ENCODE data around the gene ZNF821. TPM values are rescaled to one million over a fixed set of nuclear protein-coding genes. Genes with fewer than 3 reads are reported as not detected.

Gene ZNF821
- total and polyA plus RNA-seq, 10 of the 15 experiments (the other 5 are each of a cell fraction or from before 2014, with no cell fraction given) = 0.82 to 9.9 (median 6.8) TPM

DNA sequence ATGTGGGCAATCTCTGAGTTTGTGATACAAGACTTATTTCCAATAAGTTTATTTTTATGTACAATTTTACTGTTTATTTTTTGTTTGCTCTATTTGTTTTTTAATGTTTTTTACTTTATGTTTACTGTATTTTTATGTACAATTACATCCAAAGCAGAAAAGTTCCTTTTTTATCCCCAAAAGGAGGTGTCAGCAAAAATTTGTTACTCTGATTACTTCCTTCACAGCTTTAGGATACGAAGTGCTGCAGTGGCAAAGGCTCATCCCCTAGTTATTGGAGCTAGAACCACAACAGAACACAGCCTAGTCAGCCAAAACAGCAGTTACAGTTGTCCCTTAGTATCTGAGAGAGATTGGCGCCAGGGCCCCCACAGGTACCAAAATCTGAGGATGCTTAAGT, 47.0 kb upstream of the ZNF821 start:
- no peak for ATAC-seq

More for the DNA sequence above, 47.0 kb upstream of the ZNF821 start:
- Histone ChIP-seq H3K9ac (ENCODE audit: control insufficient read depth, insufficient read depth, low read length) (no peak overlapping the region), H4K20me1 (ENCODE audit: control insufficient read depth, insufficient read depth) (no peaks in the 10 kb centered on the region; the same call in 1 of the 2 replicates), H3K4me2 (ENCODE audit: control insufficient read depth, insufficient read depth) (no peak overlapping the region), H3K9me3 (replicated peaks; ENCODE audit: control insufficient read depth, insufficient read depth, low read length) (no peaks in the 10 kb centered on the region), H2AFZ (ENCODE audit: control insufficient read depth, low read depth, low read length) (no peak overlapping the region), H3K36me3 (ENCODE audit: control insufficient read depth in 2 of 2, insufficient read depth in 2 of 2, low read length in 1 of 2) (peaks cover 11 to 42% of the 10 kb centered on the region in 2 experiments), H3K79me2 (ENCODE audit: control insufficient read depth, insufficient read depth, low read length) (no peaks in the 10 kb centered on the region; the same call in 1 of the 2 replicates), H3K27me3 (replicated peaks in 1 of 2; ENCODE audit: control insufficient read depth in 2 of 2, insufficient read depth in 2 of 2, low read length in 1 of 2) (no peaks in the 10 kb centered on the region), H3K4me1 (ENCODE audit: control insufficient read depth, insufficient read depth, low read length) (no peaks in the 10 kb centered on the region), H3K27ac (ENCODE audit: control insufficient read depth, insufficient read depth) (no peak overlapping the region), H3K4me3 (no peak overlapping the region)
- FAIRE-seq (no peak), DNase-seq (ENCODE audit: low read depth, low spot score) (no peak)
- intact Hi-C loops (cut with micrococcal nuclease; ENCODE audit: unreplicated experiment) (no loop called here), in situ Hi-C loops (cut with MboI) (no loop called here)
- RAD21 ChIA-PET (ENCODE audit: unreplicated experiment) = interaction anchor here (0.6 kb wide), 1 partner anchor 31 kb away, joined by 3 read pairs; no protein-coding TSS in a partner anchor
- BruUV-seq (replicated peaks) = no TSS peak
- POLR2A ChIA-PET = interaction anchor here (0.6 to 0.7 kb wide), 3 partner anchors 28 to 251 kb away, joined by 3 to 4 read pairs (median 4); no protein-coding TSS in a partner anchor
- SMC1A ChIA-PET (ENCODE audit: uncharacterized antibody, unreplicated experiment) = interaction anchor here (1.1 kb wide), 1 partner anchor 30 kb away, joined by 3 read pairs; no protein-coding TSS in a partner anchor
- 50% methylated on average over 2 of the region's 2 CpGs for WGBS (ENCODE audit: insufficient coverage, insufficient replicate concordance, low lambda C conversion rate, missing lambda C conversion rate)
- TF ChIP-seq, protein P1, sequence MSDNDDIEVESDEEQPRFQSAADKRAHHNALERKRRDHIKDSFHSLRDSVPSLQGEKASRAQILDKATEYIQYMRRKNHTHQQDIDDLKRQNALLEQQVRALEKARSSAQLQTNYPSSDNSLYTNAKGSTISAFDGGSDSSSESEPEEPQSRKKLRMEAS (IDR thresholded peaks at IDR 0.05; ENCODE audit: low read depth, low read length) = no peak
- TF ChIP-seq POLR2AphosphoS5 (IDR thresholded peaks at IDR 0.05; ENCODE audit: low read length) = no peak
- TF ChIP-seq CHD4 (IDR thresholded peaks at IDR 0.05) = no peak
- TF ChIP-seq ZBED1 (IDR thresholded peaks at IDR 0.05; ENCODE audit: borderline replicate concordance) = no peak
- TF ChIP-seq RUNX3 (IDR thresholded peaks at IDR 0.05; ENCODE audit: low read length) = no peak
- TF ChIP-seq SMARCA5 (IDR thresholded peaks at IDR 0.05) = no peak
- TF ChIP-seq YY1 (IDR thresholded peaks at IDR 0.05; ENCODE audit: low read depth, low read length) = no peak
- no peak for TF ChIP-seq RFX5 (IDR thresholded peaks at IDR 0.05; ENCODE audit: low read depth, low read length)
- TF ChIP-seq TCF7 (IDR thresholded peaks at IDR 0.05; ENCODE audit: borderline replicate concordance) = no peak
- no peak for TF ChIP-seq STAT1 (conservative IDR thresholded peaks at IDR 0.05)
- TF ChIP-seq MYB (IDR thresholded peaks at IDR 0.05; ENCODE audit: borderline replicate concordance, low read depth, low read length) = no peak
- TF ChIP-seq EZH2 (IDR thresholded peaks at IDR 0.05; ENCODE audit: borderline replicate concordance, control insufficient read depth, low read depth, low read length) = no peak
- TF ChIP-seq BRCA1 (IDR thresholded peaks at IDR 0.05; ENCODE audit: low read depth, low read length) = no peak
- TF ChIP-seq ZNF622 (IDR thresholded peaks at IDR 0.05) = no peak
- no peak for TF ChIP-seq FOXK2 (IDR thresholded peaks at IDR 0.05)
- TF ChIP-seq, protein P2, sequence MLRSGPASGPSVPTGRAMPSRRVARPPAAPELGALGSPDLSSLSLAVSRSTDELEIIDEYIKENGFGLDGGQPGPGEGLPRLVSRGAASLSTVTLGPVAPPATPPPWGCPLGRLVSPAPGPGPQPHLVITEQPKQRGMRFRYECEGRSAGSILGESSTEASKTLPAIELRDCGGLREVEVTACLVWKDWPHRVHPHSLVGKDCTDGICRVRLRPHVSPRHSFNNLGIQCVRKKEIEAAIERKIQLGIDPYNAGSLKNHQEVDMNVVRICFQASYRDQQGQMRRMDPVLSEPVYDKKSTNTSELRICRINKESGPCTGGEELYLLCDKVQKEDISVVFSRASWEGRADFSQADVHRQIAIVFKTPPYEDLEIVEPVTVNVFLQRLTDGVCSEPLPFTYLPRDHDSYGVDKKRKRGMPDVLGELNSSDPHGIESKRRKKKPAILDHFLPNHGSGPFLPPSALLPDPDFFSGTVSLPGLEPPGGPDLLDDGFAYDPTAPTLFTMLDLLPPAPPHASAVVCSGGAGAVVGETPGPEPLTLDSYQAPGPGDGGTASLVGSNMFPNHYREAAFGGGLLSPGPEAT (IDR thresholded peaks at IDR 0.05; ENCODE audit: low read depth) = no peak
- TF ChIP-seq PAX8 (IDR thresholded peaks at IDR 0.05) = no peak
- TF ChIP-seq ZNF384 (IDR thresholded peaks at IDR 0.05; ENCODE audit: borderline replicate concordance, low read depth, low read length) = no peak
- TF ChIP-seq, protein P3, sequence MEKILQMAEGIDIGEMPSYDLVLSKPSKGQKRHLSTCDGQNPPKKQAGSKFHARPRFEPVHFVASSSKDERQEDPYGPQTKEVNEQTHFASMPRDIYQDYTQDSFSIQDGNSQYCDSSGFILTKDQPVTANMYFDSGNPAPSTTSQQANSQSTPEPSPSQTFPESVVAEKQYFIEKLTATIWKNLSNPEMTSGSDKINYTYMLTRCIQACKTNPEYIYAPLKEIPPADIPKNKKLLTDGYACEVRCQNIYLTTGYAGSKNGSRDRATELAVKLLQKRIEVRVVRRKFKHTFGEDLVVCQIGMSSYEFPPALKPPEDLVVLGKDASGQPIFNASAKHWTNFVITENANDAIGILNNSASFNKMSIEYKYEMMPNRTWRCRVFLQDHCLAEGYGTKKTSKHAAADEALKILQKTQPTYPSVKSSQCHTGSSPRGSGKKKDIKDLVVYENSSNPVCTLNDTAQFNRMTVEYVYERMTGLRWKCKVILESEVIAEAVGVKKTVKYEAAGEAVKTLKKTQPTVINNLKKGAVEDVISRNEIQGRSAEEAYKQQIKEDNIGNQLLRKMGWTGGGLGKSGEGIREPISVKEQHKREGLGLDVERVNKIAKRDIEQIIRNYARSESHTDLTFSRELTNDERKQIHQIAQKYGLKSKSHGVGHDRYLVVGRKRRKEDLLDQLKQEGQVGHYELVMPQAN (conservative IDR thresholded peaks at IDR 0.05) = no peak
- no peak for TF ChIP-seq JUND (IDR thresholded peaks at IDR 0.05; ENCODE audit: low read depth, low read length)
- CTCF ChIA-PET = interaction anchor here (0.8 to 2.7 kb wide), 2 partner anchors 19 to 31 kb away, joined by 4 to 19 read pairs; no protein-coding TSS in a partner anchor

Data from GM12878 (cell line).